Measurements from ENCODE around the gene EVI5. TPM values are rescaled to one million over a fixed set of nuclear protein-coding genes. Genes with fewer than 3 reads are reported as not detected.

Gene EVI5
- total RNA-seq, 1 donor from 2014 or later: 19.8 TPM

DNA sequence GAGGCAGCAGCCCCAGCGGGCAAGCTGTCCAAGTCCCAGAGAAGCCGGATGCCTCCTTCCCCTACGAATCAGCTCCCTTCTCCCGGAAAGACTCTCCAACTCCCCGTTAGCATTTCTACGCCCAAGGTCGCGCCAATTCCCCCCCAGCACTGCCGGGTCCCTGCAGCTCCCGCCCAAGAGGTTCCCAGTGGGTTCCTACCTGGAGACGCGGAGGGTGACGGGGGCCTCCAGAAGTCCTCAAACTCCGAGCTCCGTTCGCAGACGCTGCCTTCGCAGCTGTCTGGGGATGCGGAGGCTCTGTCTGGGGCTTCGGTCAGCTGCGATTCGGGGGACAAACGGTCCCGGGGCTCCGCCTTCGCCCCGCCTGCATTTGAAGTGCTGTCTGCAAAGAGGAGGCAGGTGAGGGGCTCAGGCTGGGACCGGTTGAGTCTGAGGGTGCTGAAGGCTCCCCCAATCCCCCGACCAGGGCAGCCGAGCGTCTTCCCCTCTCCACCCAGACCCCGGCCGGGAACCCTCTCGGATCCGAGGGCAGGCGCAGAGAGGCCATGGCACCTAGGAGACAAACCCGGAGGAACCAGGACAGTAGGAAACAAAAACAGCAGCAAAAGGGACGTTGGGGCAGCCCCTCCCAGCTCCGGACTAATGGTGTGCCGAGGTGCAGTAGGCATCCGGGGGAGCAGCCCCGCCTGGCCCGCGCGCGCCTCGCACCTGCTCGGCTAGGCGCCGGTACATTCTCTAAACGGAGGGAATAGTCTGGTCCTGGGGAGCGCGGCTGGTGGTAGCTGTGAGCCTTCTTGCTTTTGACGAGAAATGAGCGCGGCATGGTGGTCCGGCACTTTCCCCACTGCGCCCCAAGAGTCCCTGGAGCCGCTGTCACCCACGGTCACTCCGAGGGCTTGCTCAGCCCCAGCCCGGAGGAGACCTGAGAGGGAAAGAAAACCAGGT, 302.0 kb downstream of the EVI5 start:
- intact Hi-C loops (cut with DNase I): no loop called here
- DNase-seq (ENCODE audit: low spot score in 2 of 2): no peak
- peaks cover 43% of the 10 kb centered on the region for H3K27me3 ChIP-seq
- no peaks in the 10 kb centered on the region for H3K9me3 ChIP-seq
- TF ChIP-seq, protein P1, sequence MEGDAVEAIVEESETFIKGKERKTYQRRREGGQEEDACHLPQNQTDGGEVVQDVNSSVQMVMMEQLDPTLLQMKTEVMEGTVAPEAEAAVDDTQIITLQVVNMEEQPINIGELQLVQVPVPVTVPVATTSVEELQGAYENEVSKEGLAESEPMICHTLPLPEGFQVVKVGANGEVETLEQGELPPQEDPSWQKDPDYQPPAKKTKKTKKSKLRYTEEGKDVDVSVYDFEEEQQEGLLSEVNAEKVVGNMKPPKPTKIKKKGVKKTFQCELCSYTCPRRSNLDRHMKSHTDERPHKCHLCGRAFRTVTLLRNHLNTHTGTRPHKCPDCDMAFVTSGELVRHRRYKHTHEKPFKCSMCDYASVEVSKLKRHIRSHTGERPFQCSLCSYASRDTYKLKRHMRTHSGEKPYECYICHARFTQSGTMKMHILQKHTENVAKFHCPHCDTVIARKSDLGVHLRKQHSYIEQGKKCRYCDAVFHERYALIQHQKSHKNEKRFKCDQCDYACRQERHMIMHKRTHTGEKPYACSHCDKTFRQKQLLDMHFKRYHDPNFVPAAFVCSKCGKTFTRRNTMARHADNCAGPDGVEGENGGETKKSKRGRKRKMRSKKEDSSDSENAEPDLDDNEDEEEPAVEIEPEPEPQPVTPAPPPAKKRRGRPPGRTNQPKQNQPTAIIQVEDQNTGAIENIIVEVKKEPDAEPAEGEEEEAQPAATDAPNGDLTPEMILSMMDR (IDR thresholded peaks at IDR 0.05): no peak
- H3K36me3 ChIP-seq: no peaks in the 10 kb centered on the region
- H3K4me3 ChIP-seq: peak overlapping the region; percentile 56 to 60
- peaks cover 25 to 47% of the 10 kb centered on the region in 2 donors for H3K4me1 ChIP-seq
- no peak overlapping the region for H3K27ac ChIP-seq

DNA sequence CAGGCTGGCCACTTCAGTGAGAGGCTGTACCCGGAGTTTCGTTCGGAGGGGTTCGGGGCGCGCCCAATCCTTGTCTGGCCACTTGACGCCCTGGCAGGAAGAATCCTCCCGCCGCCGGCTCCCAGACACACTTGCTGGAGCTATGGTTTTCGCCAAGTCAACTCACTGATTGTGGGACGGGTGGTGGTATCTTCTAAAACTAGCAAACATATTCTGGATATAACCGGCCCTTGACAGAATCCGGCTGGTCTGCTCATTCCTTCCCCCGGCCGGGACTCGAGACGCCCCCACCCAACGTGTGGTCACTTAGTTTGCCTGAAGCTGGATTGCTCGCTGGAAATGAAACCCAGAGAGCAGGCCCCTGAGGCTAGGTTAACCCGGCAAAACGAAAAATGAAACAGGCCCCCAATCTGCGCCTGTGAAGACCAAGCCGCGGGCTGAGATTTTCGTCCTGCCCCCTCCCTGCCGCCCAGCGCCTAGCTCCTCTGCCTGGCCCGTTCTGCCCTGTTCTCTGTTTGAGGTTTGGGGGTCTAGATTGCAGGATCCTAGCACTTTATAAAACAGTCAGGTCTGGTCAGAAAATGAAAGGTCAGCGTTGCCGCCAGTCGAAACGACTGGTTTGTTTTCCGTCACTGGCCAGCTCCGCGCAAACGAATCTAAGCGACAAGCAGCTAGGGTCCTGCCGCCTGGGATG, 302.8 kb downstream of the EVI5 start:
- intact Hi-C loops (cut with DNase I): no loop called here
- H3K4me1 ChIP-seq: peaks cover 25 to 47% of the 10 kb centered on the region in 2 donors
- H3K36me3 ChIP-seq: no peaks in the 10 kb centered on the region
- H3K9me3 ChIP-seq: no peaks in the 10 kb centered on the region
- peak overlapping the region; percentile 56 to 60 for H3K4me3 ChIP-seq
- TF ChIP-seq, protein P1 (IDR thresholded peaks at IDR 0.05): no peak
- peaks cover 43% of the 10 kb centered on the region for H3K27me3 ChIP-seq
- no peak for DNase-seq (ENCODE audit: low spot score in 2 of 2)
- H3K27ac ChIP-seq: no peak overlapping the region

DNA sequence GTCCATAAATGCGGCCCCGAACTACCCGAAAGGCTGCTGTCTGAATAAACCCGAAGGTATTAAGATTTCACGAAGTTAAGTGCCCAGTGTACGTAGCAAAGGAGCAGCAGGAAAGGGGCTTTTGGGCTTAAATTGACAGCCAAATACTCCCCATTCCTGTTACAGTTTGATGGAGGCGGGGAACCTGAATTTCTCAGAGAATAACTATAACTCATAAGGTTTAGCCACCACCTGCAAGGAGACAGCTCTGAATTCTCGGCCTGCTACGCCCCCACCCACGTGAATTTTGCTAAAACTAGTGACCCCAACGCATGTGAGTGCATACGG, 303.3 kb downstream of the EVI5 start:
- no peak overlapping the region for H3K27ac ChIP-seq
- peaks cover 25 to 47% of the 10 kb centered on the region in 2 donors for H3K4me1 ChIP-seq
- DNase-seq (ENCODE audit: low spot score in 2 of 2): no peak
- TF ChIP-seq, protein P1 (IDR thresholded peaks at IDR 0.05): no peak
- no peaks in the 10 kb centered on the region for H3K9me3 ChIP-seq
- peak overlapping the region; percentile 56 to 60 for H3K4me3 ChIP-seq
- peaks cover 43% of the 10 kb centered on the region for H3K27me3 ChIP-seq
- no peaks in the 10 kb centered on the region for H3K36me3 ChIP-seq
- intact Hi-C loops (cut with DNase I): no loop called here

DNA sequence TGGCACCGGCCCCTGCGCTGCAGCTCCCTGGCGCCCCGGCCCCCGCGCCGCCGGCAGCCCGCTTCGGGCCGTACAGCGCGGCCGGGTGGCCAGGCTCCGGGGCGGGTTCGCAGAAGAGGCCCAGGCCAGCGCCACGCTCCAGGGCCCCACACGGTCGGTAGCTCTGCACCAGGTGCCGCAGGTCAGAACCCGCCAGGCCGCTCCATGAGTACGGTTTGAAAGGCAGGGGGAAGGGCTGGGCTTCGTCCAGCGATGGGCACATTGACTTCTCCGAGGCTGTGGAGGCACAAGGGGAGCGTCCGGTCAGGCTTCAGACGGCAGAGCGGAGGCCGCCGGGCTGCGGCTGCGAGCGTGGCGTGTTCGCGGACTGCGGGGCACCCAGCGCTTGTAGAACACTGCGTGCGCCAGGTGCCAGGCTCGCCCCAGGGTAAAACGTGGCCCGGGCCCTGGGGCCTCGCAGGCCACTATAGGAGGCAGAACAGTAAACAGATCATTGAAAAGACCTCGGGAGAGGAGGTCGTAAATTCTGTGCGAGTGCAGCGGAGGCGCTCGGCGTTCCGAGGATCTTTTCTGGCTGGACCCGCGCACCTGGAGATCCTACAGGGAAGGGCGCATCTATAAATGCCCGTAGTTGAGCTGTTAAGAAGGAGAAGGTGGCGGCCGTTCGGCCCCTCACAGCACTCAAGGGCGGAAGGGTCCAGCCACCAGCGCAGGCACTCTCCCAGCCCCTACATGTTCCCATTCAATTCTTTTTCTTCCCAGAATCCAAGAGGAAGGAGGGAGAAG, 303.9 kb downstream of the EVI5 start:
- intact Hi-C loops (cut with DNase I): no loop called here
- no peak for DNase-seq (ENCODE audit: low spot score in 2 of 2)
- peaks cover 43% of the 10 kb centered on the region for H3K27me3 ChIP-seq
- peak overlapping the region; percentile 56 to 60 for H3K4me3 ChIP-seq
- TF ChIP-seq, protein P1 (IDR thresholded peaks at IDR 0.05): no peak
- H3K9me3 ChIP-seq: no peaks in the 10 kb centered on the region
- peaks cover 25 to 42% of the 10 kb centered on the region in 2 donors for H3K4me1 ChIP-seq
- H3K36me3 ChIP-seq: no peaks in the 10 kb centered on the region
- no peak overlapping the region for H3K27ac ChIP-seq

DNA sequence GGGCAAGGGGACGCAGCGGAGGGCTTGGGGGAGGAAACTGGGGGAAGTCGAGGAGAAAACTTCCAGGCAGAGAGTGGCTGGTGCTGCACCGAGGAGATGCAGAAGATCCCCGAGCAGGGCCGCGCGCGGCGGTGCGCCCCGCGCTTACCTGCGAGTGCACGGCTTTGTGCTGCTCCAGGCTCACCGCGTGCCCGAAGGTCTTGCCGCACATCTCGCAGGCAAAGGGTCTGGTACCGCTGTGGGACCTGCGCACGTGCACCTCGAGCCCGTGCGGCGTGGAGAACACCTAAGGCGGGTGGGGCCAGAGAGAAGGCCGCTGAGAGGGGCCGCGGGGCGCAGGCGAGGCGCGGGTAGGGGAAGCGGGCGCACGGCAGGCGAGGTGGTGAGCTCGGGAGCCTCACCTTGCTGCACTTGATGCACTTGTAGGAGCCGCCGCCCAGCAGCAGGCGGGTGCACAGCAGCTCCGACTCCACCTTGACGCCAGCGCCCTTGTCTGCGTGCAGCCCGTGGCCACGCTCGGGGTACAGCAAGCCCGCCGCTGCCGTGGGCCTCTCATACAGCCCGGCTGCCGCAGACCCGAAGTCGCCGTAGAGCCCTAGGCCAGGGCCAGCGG, 304.6 kb downstream of the EVI5 start:
- Histone ChIP-seq H3K27ac (no peak overlapping the region), H3K27me3 (peaks cover 38% of the 10 kb centered on the region), H3K9me3 (no peaks in the 10 kb centered on the region), H3K4me3 (peak overlapping the region; percentile 11 to 60), H3K4me1 (peaks cover 25 to 35% of the 10 kb centered on the region in 2 donors), H3K36me3 (no peaks in the 10 kb centered on the region)
- intact Hi-C loops (cut with DNase I): no loop called here
- DNase-seq (ENCODE audit: low spot score in 2 of 2): no peak
- TF ChIP-seq, protein P1 (IDR thresholded peaks at IDR 0.05): no peak
